PC-9 (cell line): ENCODE measurements around the gene ILKAP. TPM values are rescaled to one million over a fixed set of nuclear protein-coding genes. Genes with fewer than 3 reads are reported as not detected.

Source experiments
- BruUV-seq: library from RNA; stranded (reverse); fragments of 400-500 nt; replicated peaks from 2 replicates; lab custom pipeline; 2021; lab: Mats Ljungman, UMichigan
- CTCF ChIA-PET: fragments of 300-600 bp; sonication (Branson Sonifier 250); formaldehyde crosslinking; loops from one replicate; lab custom pipeline; 2022; ENCODE audit warnings: antibody characterized with exemption; lab: Charles Lee
- POLR2A ChIA-PET: fragments of 300-600 bp; sonication (Branson Sonifier 250); formaldehyde crosslinking; loops from one replicate; lab custom pipeline; 2022; ENCODE audit warnings: antibody characterized with exemption; ENCODE audit not compliant: unreplicated experiment; lab: Charles Lee
- DNase-seq, 2 experiments: peaks; one replicate each; pipeline versions ENCODE4 v3.0.0 to v3.0.0-alpha.2; 2015 to 2022; ENCODE audit warnings: mixed read lengths in 1 of 2
- H2AFZ ChIP-seq: fragments of 200-600 bp; sonication (generic); 2 replicates; pipeline ENCODE4 v1.8.1; 2017; ENCODE audit warnings: antibody characterized with exemption
- H3F3A ChIP-seq: fragments of 200-600 bp; sonication (generic); 2 replicates; pipeline ENCODE4 v1.8.1; 2017; ENCODE audit warnings: antibody characterized with exemption, mild to moderate bottlenecking, low read depth; ENCODE audit not compliant: insufficient read depth
- H3K27ac ChIP-seq: fragments of 200-600 bp; sonication (generic); 2 replicates; pipeline ENCODE4 v1.6.1; 2016; ENCODE audit warnings: mixed run types
- H3K27me3 ChIP-seq: fragments of 200-600 bp; sonication (generic); 2 replicates; pipeline ENCODE4 v1.6.1; 2016; ENCODE audit warnings: low read depth, mixed run types; ENCODE audit not compliant: insufficient read depth
- H3K36me3 ChIP-seq: fragments of 200-600 bp; sonication (generic); 2 replicates; pipeline ENCODE4 v1.6.1; 2016; ENCODE audit warnings: low read depth, mixed run types
- H3K4me1 ChIP-seq: fragments of 200-600 bp; sonication (generic); replicated peaks from 2 replicates; pipeline ENCODE4 v1.6.1; 2016; ENCODE audit warnings: mixed run types; ENCODE audit not compliant: insufficient read depth
- H3K4me2 ChIP-seq: fragments of 200-600 bp; sonication (generic); 2 replicates; pipeline ENCODE4 v1.6.1; 2017; ENCODE audit warnings: mixed run types
- H3K4me3 ChIP-seq: fragments of 200-600 bp; sonication (generic); 2 replicates; pipeline ENCODE4 v1.6.1; 2016; ENCODE audit warnings: mixed run types
- H3K79me2 ChIP-seq: fragments of 200-600 bp; sonication (generic); 2 replicates; pipeline ENCODE4 v1.6.1; 2017; ENCODE audit warnings: low read depth, mixed run types
- H3K9me2 ChIP-seq: fragments of 200-600 bp; sonication (generic); 2 replicates; pipeline ENCODE4 v1.8.1; 2017; ENCODE audit warnings: mild to moderate bottlenecking; ENCODE audit not compliant: insufficient read depth
- H3K9me3 ChIP-seq: fragments of 200-600 bp; sonication (generic); 2 replicates; pipeline ENCODE4 v1.8.1; 2016; ENCODE audit warnings: low read depth; ENCODE audit not compliant: insufficient read depth
- H4K20me1 ChIP-seq: fragments of 200-600 bp; sonication (generic); 2 replicates; pipeline ENCODE4 v1.8.1; 2017; ENCODE audit not compliant: insufficient read depth
- CTCF ChIP-seq: fragments of 200-600 bp; sonication (generic); conservative IDR thresholded peaks from 2 replicates; pipeline ENCODE4 v1.6.1; 2017; ENCODE audit warnings: mixed run types, antibody characterized with exemption, mild to moderate bottlenecking, moderate library complexity
- EZH2 ChIP-seq: fragments of 200-600 bp; sonication (generic); IDR thresholded peaks from 2 replicates; pipeline ENCODE4 v1.8.0; 2017; ENCODE audit warnings: antibody characterized with exemption, low read depth
- intact Hi-C: fragments of 100-400 bp; cut with micrococcal nuclease; formaldehyde crosslinking; loops from one replicate; pipeline ENCODE4 v1.10.0; 2022; ENCODE audit not compliant: unreplicated experiment
- total RNA-seq: library from RNA; stranded (reverse); gene quantifications from 2 replicates; pipeline ENCODE4 v1.2.3, GENCODE V29; 2021

Gene ILKAP
- total RNA-seq, 1 experiment from 2014 or later = 55.6 TPM

GRCh38 chr2:238169708-238170251, 33.7 kb downstream of the ILKAP start:
- peaks cover 24% of the 10 kb centered on the region; the same call in 1 of the 2 replicates for H3K36me3 ChIP-seq
- peak in 1 of 2 experiments; percentile 57 for DNase-seq
- H3F3A ChIP-seq = peaks cover 47% of the 10 kb centered on the region
- peak overlapping the region; percentile 7; the same call in 1 of the 2 replicates for H3K4me3 ChIP-seq
- peak overlapping the region; percentile 90 for H3K27ac ChIP-seq
- no peak overlapping the region for H2AFZ ChIP-seq
- H3K4me2 ChIP-seq = peak overlapping the region; percentile 60
- no peaks in the 10 kb centered on the region for H4K20me1 ChIP-seq
- H3K9me3 ChIP-seq = no peaks in the 10 kb centered on the region
- no peak for TF ChIP-seq CTCF
- H3K79me2 ChIP-seq = no peaks in the 10 kb centered on the region
- no peaks in the 10 kb centered on the region for H3K9me2 ChIP-seq
- BruUV-seq = no TSS peak
- CTCF ChIA-PET = no interaction called here
- POLR2A ChIA-PET = interaction anchor here (0.5 to 0.7 kb wide), 2 partner anchors 12 to 305 kb away, joined by 8 to 17 read pairs; no protein-coding TSS in a partner anchor
- intact Hi-C loops = no loop called here
- peaks cover 26% of the 10 kb centered on the region for H3K4me1 ChIP-seq
- H3K27me3 ChIP-seq = no peaks in the 10 kb centered on the region

- H3K36me3 ChIP-seq = peaks cover 19% of the 10 kb centered on the region; the same call in 1 of the 2 replicates
- no peak overlapping the region for H2AFZ ChIP-seq
These were observed 34.3 kb downstream of the ILKAP start for GRCh38 chr2:238169048-238169707.

More at GRCh38 chr2:238169048-238169707, 34.3 kb downstream of the ILKAP start:
- Histone ChIP-seq H4K20me1 (no peaks in the 10 kb centered on the region), H3F3A (peaks cover 47% of the 10 kb centered on the region), H3K27me3 (no peaks in the 10 kb centered on the region), H3K4me1 (peaks cover 26% of the 10 kb centered on the region), H3K4me3 (peak overlapping the region; percentile 7; the same call in 1 of the 2 replicates), H3K9me2 (no peaks in the 10 kb centered on the region), H3K79me2 (no peaks in the 10 kb centered on the region), H3K4me2 (peak overlapping the region; percentile 60), H3K27ac (peak overlapping the region; percentile 90), H3K9me3 (no peaks in the 10 kb centered on the region)
- no peak for TF ChIP-seq EZH2
- TF ChIP-seq CTCF = no peak
- DNase-seq = peak in 1 of 2 experiments; percentile 57
- intact Hi-C loops = no loop called here
- TSS peak; percentile 48 for BruUV-seq
- CTCF ChIA-PET = no interaction called here
- POLR2A ChIA-PET = interaction anchor here (0.5 to 0.7 kb wide), 2 partner anchors 12 to 304 kb away, joined by 8 to 17 read pairs; no protein-coding TSS in a partner anchor
